Smooth muscle cell (in vitro differentiated cells): ENCODE data around the gene BRD9. TPM values are rescaled to one million over a fixed set of nuclear protein-coding genes. Genes with fewer than 3 reads are reported as not detected.
"Not testable (repeated sequence)": the region's sequence is repeated elsewhere in the genome, so short reads cannot be mapped to it uniquely, and the experiment has no call there.

Experiments used
- DNase-seq: peaks from one replicate; lab custom pipeline; 2025; ENCODE audit not compliant: unreplicated experiment; lab: John Stamatoyannopoulos, UW
- H2AFZ ChIP-seq: fragments of 200-600 bp; sonication (generic); 2 replicates; pipeline ENCODE4 v1.6.0; 2016; ENCODE audit warnings: antibody characterized with exemption, low read depth, mild to moderate bottlenecking
- H3F3A ChIP-seq: fragments of 200-600 bp; sonication (generic); 2 replicates; pipeline ENCODE4 v1.6.0; 2017; ENCODE audit warnings: antibody characterized with exemption, low read depth
- H3K27ac ChIP-seq: fragments of 200-600 bp; sonication (generic); 2 replicates; pipeline ENCODE4 v1.5.1; 2016; ENCODE audit warnings: low read depth, mild to moderate bottlenecking
- H3K27me3 ChIP-seq: fragments of 200-600 bp; sonication (generic); 2 replicates; pipeline ENCODE4 v1.6.1; 2016; ENCODE audit warnings: low read depth, mild to moderate bottlenecking
- H3K36me3 ChIP-seq: fragments of 200-600 bp; sonication (generic); 2 replicates; pipeline ENCODE4 v1.5.1; 2016; ENCODE audit warnings: low read depth
- H3K4me1 ChIP-seq: fragments of 200-600 bp; sonication (generic); 2 replicates; pipeline ENCODE4 v1.5.1; 2016; ENCODE audit warnings: low read depth
- H3K4me2 ChIP-seq: fragments of 200-600 bp; sonication (generic); 2 replicates; pipeline ENCODE4 v1.6.0; 2016; ENCODE audit warnings: mild to moderate bottlenecking
- H3K4me3 ChIP-seq: fragments of 200-600 bp; sonication (generic); 2 replicates; pipeline ENCODE4 v1.5.1; 2016; ENCODE audit warnings: mild to moderate bottlenecking
- H3K79me2 ChIP-seq: fragments of 200-600 bp; sonication (generic); 2 replicates; pipeline ENCODE4 v1.6.0; 2016; ENCODE audit warnings: low read depth, mild to moderate bottlenecking
- H3K9ac ChIP-seq: fragments of 200-600 bp; sonication (generic); 2 replicates; pipeline ENCODE4 v1.6.0; 2016; ENCODE audit warnings: low read depth
- H3K9me3 ChIP-seq: fragments of 200-600 bp; sonication (generic); replicated peaks from 2 replicates; pipeline ENCODE4 v1.5.1; 2016; ENCODE audit warnings: low read depth
- H4K20me1 ChIP-seq: fragments of 200-600 bp; sonication (generic); 2 replicates; pipeline ENCODE4 v1.6.0; 2016; ENCODE audit warnings: low read depth
- WGBS: methylation state at CpG from one replicate; pipeline ENCODE4 v1.1.7; 2016; ENCODE audit warnings: low lambda C conversion rate; 5-methylcytosine and 5-hydroxymethylcytosine counted together
- polyA plus RNA-seq: library from polyadenylated mRNA; unstranded; fragments of >200 nt; fragmentation: Nextera tagmentation; extraction: Ambion mirVana; gene quantifications from 2 replicates; pipeline ENCODE4 v1.2.1, GENCODE V29; 2016
- total RNA-seq: library from RNA; depleted of rRNA; stranded (reverse); fragments of >200 nt; gene quantifications from 2 replicates; pipeline ENCODE4 v1.2.3, GENCODE V29; 2014
- TF ChIP-seq, protein P1 (sequence below): fragments of 200-600 bp; sonication (generic); IDR thresholded peaks from 2 replicates; pipeline ENCODE4 v1.5.1; 2017; ENCODE audit warnings: borderline replicate concordance, mild to moderate bottlenecking, antibody characterized with exemption; ENCODE audit not compliant: insufficient read depth, poor library complexity, severe bottlenecking

Gene BRD9
- total and polyA plus RNA-seq, 2 experiments from 2014 or later = 17.1 to 17.8 TPM

DNA sequence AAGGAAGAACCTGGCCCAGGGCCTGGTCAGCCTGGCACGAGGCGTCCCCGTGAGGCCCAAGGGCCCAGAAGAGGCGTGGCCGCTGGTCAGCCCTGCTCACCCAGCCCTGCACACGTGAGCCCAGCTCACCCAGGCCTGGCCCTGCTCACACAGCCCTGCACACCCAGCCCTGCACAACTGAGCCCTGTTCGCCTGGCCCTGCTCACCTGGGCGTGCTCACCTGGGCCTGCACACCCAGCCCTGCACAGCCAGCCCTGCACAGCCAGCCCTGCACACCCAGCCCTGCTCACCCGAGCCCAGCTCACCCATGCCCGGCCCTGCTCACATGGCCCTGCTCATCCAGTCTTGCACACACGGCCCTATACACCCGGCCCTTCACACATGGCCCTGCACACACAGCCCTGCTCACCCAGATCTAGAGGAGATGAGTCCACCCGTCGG lies 43.9 kb downstream of the BRD9 start:
- Histone ChIP-seq H3K27me3 (no peaks in the 10 kb centered on the region), H3K36me3 (no peaks in the 10 kb centered on the region), H3K4me3 (no peak overlapping the region), H4K20me1 (no peaks in the 10 kb centered on the region), H3K79me2 (no peaks in the 10 kb centered on the region), H3K4me1 (peaks cover 7% of the 10 kb centered on the region), H3K9ac (no peak overlapping the region), H3K27ac (no peak overlapping the region), H3K4me2 (no peak overlapping the region), H3F3A (no peaks in the 10 kb centered on the region), H2AFZ (no peak overlapping the region), H3K9me3 (no peaks in the 10 kb centered on the region)
- 98% methylated on average over 14 of the region's 14 CpGs for WGBS
- TF ChIP-seq, protein P1, sequence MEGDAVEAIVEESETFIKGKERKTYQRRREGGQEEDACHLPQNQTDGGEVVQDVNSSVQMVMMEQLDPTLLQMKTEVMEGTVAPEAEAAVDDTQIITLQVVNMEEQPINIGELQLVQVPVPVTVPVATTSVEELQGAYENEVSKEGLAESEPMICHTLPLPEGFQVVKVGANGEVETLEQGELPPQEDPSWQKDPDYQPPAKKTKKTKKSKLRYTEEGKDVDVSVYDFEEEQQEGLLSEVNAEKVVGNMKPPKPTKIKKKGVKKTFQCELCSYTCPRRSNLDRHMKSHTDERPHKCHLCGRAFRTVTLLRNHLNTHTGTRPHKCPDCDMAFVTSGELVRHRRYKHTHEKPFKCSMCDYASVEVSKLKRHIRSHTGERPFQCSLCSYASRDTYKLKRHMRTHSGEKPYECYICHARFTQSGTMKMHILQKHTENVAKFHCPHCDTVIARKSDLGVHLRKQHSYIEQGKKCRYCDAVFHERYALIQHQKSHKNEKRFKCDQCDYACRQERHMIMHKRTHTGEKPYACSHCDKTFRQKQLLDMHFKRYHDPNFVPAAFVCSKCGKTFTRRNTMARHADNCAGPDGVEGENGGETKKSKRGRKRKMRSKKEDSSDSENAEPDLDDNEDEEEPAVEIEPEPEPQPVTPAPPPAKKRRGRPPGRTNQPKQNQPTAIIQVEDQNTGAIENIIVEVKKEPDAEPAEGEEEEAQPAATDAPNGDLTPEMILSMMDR = no peak
- DNase-seq = no peak

DNA sequence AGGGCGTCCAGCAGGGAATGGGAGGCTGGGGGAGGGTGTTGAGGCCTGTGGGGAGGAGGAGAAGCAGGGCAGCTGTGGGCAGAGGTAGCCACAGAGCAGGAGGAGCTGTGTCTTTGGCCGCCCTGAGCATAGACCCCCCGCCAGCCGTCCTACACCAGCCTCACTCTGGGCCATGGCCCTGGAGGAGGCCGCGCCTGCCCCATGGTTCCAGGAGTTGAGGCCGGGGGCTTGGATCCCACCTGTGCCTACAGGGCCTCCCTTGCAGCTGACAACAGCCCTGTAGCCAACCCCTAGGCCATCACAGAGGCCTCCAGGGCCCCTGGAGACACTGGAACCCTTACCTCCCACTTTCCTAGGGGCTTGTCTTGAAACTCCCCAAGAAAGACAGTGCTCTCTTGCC lies 44.9 kb downstream of the BRD9 start:
- WGBS = 95% methylated on average over 5 of the region's 7 CpGs
- H3K79me2 ChIP-seq, H3K27ac ChIP-seq, H3K36me3 ChIP-seq, H3K4me3 ChIP-seq, H4K20me1 ChIP-seq, H2AFZ ChIP-seq, H3K4me1 ChIP-seq, H3K27me3 ChIP-seq, DNase-seq, H3K4me2 ChIP-seq, H3K9me3 ChIP-seq, H3K9ac ChIP-seq, H3F3A ChIP-seq: not testable (repeated sequence)

DNA sequence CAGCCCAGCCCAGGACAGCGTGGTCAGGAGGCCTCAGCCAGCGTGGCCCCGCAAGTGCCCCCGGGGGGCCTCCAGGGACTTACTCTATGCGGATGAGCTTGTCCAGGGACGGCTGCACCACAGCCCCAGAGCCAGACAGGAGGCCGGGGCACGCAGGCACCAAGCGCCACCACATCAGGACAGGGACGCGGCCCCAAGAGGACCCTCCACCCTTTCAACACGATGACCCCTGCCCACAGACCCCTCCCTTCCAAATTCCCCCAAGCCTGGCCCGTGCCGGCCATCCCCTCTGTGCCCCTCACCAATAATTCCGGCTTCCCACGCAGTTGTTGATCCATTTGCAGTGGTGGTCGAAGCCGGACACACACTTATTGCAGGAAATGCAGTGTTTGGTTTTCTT lies 45.4 kb downstream of the BRD9 start:
- 93% methylated on average over 12 of the region's 18 CpGs for WGBS
- H3K27me3 ChIP-seq, H3K9me3 ChIP-seq, H3K79me2 ChIP-seq, H2AFZ ChIP-seq, H3K27ac ChIP-seq, DNase-seq, H3K9ac ChIP-seq, H3K4me3 ChIP-seq, H3K4me1 ChIP-seq, H3F3A ChIP-seq, H3K4me2 ChIP-seq, H3K36me3 ChIP-seq, H4K20me1 ChIP-seq: not testable (repeated sequence)

DNA sequence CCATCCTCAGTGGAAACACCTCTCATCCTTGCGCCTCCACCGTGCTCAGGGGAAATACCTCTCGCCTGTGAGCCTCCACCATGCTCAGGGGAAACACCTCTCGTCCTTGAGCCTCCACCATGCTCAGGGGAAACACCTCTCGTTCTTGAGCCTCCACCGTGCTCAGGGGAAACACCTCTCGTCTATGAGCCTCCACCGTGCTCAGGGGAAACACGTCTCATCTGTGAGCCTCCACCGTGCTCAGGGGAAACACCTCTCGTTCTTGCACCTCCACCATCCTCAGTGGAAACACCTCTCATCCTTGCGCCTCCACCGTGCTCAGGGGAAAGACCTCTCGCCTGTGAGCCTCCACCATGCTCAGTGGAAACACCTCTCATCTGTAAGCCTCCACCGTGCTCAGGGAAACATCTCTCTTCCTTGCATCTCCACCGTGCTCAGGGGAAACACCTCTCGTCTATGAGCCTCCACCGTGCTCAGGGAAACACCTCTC lies 46.0 kb downstream of the BRD9 start:
- H3K27ac ChIP-seq, H3K4me3 ChIP-seq, H3K9me3 ChIP-seq, H3K36me3 ChIP-seq, H3K9ac ChIP-seq, DNase-seq, H3K79me2 ChIP-seq, H3K4me1 ChIP-seq, H4K20me1 ChIP-seq, H3K27me3 ChIP-seq, H3F3A ChIP-seq, H2AFZ ChIP-seq, H3K4me2 ChIP-seq: not testable (repeated sequence)
- WGBS = 91% methylated on average over 18 of the region's 18 CpGs

DNA sequence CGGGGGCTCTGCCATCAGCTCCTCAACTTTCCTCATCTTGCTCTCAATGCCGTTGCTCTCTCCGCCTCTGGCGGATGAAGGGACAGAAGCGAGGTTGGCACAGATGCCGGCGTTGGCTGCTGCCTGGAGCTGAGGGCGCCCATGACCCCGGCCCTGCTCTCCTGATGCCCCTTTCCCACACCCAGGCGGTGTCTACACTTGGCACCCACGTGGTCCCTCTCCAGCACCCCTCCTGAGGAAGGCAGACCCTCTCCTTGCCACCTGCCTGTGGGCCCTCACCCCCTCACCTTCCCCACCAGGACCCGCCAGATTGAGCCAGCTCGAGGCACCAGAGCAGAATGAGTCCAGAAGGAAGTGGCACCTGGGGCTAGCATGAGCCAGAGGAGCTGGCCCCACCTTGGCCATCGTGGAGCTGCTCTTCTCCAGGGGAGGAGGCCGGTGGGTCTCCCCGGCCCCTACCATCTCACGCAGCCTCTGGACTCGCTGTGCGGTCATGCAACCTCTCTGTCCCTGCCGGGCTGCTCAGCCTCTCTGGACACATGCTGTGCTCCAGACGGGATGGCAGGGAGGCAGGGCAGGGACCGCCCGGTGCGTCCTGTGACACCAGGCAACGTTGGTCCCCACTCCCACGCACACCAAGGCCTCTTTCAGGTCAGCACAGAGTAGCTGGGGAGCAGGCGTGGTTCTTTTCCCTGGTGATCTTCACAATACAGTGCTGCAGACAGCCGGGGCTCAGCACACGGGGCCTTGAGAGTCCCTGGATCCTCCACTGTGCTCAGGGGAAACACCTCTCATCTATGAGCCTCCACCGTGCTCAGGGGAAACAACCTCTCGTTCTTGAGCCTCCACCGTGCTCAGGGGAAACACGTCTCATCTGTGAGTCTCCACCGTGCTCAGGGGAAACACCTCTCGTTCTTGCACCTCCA lies 46.7 kb downstream of the BRD9 start:
- H3K36me3 ChIP-seq, H3K27me3 ChIP-seq, H3K9me3 ChIP-seq, H3K4me3 ChIP-seq, H3K27ac ChIP-seq, H3K4me1 ChIP-seq, H2AFZ ChIP-seq, H3K9ac ChIP-seq, H3K79me2 ChIP-seq, H3F3A ChIP-seq, H3K4me2 ChIP-seq, DNase-seq, H4K20me1 ChIP-seq: not testable (repeated sequence)
- WGBS = 88% methylated on average over 26 of the region's 35 CpGs

DNA sequence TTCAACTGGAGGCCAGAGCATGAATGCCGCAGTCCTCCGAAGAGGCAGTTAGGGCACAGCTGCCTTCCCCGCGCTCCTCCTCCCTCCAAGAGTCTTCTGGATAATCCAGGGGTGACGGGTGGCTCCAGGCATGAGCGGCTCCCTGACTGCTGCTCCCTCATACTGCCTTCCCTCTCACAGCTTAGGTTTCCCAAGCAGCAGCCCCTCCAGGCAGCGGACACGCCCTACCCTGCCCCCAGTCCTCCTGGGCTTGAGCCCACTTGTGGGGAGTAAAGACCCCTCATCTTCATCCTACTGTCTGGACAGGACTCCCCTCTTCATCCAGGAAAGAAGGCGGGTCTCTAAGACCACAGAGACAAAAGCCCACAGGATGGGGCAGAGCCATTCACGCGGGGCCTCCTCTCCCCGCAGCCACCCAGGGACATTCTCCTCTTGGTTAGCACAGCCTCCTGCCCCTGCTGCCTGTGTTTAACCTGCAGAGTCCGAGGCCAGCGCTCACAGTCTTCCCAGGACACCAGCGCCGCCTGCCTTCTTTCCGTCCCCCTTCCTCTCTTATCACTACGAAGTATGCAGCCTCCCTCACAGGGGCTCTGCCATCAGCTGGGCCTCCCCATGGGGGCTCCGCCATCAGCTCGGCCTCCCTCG lies 47.4 kb downstream of the BRD9 start:
- H3K27me3 ChIP-seq, H3K4me3 ChIP-seq, H3F3A ChIP-seq, DNase-seq, H2AFZ ChIP-seq, H3K4me1 ChIP-seq, H3K9me3 ChIP-seq, H4K20me1 ChIP-seq, H3K9ac ChIP-seq, H3K36me3 ChIP-seq, H3K4me2 ChIP-seq, H3K79me2 ChIP-seq, H3K27ac ChIP-seq: not testable (repeated sequence)
- 86% methylated on average over 17 of the region's 21 CpGs for WGBS

DNA sequence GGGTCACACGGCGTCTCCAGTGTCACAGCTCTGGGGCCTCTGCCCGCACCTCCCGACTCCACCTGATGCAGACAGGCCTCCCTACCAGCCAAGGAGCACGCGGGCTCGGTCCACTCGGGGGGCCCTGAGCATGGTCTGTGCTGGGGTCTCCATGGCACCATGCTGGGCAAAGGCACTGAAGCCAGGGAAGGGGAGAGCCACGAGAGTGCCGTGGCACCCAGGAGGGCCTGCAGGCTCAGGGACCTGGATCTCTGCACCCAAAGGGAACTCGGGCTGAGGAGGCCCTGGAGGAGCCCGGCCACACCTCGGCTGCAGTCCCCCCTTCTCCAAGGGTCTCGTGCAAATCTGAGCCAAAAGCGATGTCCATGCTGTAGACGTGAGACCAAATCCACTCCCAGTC lies 48.2 kb downstream of the BRD9 start:
- not testable (repeated sequence) for H3K4me1 ChIP-seq, H3K79me2 ChIP-seq, H3K27me3 ChIP-seq, H3F3A ChIP-seq, H3K9me3 ChIP-seq, H4K20me1 ChIP-seq, H3K4me2 ChIP-seq, DNase-seq, H3K27ac ChIP-seq, H3K9ac ChIP-seq, H3K4me3 ChIP-seq, H2AFZ ChIP-seq, H3K36me3 ChIP-seq
- WGBS = 94% methylated on average over 16 of the region's 16 CpGs
